Smooth muscle cell (in vitro differentiated cells): ENCODE results near the gene ZNF785. TPM values are rescaled to one million over a fixed set of nuclear protein-coding genes. Genes with fewer than 3 reads are reported as not detected.

Source experiments
- DNase-seq: peaks from one replicate; lab custom pipeline; 2025; ENCODE audit not compliant: unreplicated experiment; lab: John Stamatoyannopoulos, UW
- H2AFZ ChIP-seq: fragments of 200-600 bp; sonication (generic); 2 replicates; pipeline ENCODE4 v1.6.0; 2016; ENCODE audit warnings: antibody characterized with exemption, low read depth, mild to moderate bottlenecking
- H3F3A ChIP-seq: fragments of 200-600 bp; sonication (generic); 2 replicates; pipeline ENCODE4 v1.6.0; 2017; ENCODE audit warnings: antibody characterized with exemption, low read depth
- H3K27ac ChIP-seq: fragments of 200-600 bp; sonication (generic); 2 replicates; pipeline ENCODE4 v1.5.1; 2016; ENCODE audit warnings: low read depth, mild to moderate bottlenecking
- H3K27me3 ChIP-seq: fragments of 200-600 bp; sonication (generic); 2 replicates; pipeline ENCODE4 v1.6.1; 2016; ENCODE audit warnings: low read depth, mild to moderate bottlenecking
- H3K36me3 ChIP-seq: fragments of 200-600 bp; sonication (generic); 2 replicates; pipeline ENCODE4 v1.5.1; 2016; ENCODE audit warnings: low read depth
- H3K4me1 ChIP-seq: fragments of 200-600 bp; sonication (generic); 2 replicates; pipeline ENCODE4 v1.5.1; 2016; ENCODE audit warnings: low read depth
- H3K4me2 ChIP-seq: fragments of 200-600 bp; sonication (generic); 2 replicates; pipeline ENCODE4 v1.6.0; 2016; ENCODE audit warnings: mild to moderate bottlenecking
- H3K4me3 ChIP-seq: fragments of 200-600 bp; sonication (generic); 2 replicates; pipeline ENCODE4 v1.5.1; 2016; ENCODE audit warnings: mild to moderate bottlenecking
- H3K79me2 ChIP-seq: fragments of 200-600 bp; sonication (generic); 2 replicates; pipeline ENCODE4 v1.6.0; 2016; ENCODE audit warnings: low read depth, mild to moderate bottlenecking
- H3K9ac ChIP-seq: fragments of 200-600 bp; sonication (generic); 2 replicates; pipeline ENCODE4 v1.6.0; 2016; ENCODE audit warnings: low read depth
- H3K9me3 ChIP-seq: fragments of 200-600 bp; sonication (generic); replicated peaks from 2 replicates; pipeline ENCODE4 v1.5.1; 2016; ENCODE audit warnings: low read depth
- H4K20me1 ChIP-seq: fragments of 200-600 bp; sonication (generic); 2 replicates; pipeline ENCODE4 v1.6.0; 2016; ENCODE audit warnings: low read depth
- WGBS: methylation state at CpG from one replicate; pipeline ENCODE4 v1.1.7; 2016; ENCODE audit warnings: low lambda C conversion rate; 5-methylcytosine and 5-hydroxymethylcytosine counted together
- polyA plus RNA-seq: library from polyadenylated mRNA; unstranded; fragments of >200 nt; fragmentation: Nextera tagmentation; extraction: Ambion mirVana; gene quantifications from 2 replicates; pipeline ENCODE4 v1.2.1, GENCODE V29; 2016
- total RNA-seq: library from RNA; depleted of rRNA; stranded (reverse); fragments of >200 nt; gene quantifications from 2 replicates; pipeline ENCODE4 v1.2.3, GENCODE V29; 2014
- TF ChIP-seq, protein P1 (sequence below): fragments of 200-600 bp; sonication (generic); IDR thresholded peaks from 2 replicates; pipeline ENCODE4 v1.5.1; 2017; ENCODE audit warnings: borderline replicate concordance, mild to moderate bottlenecking, antibody characterized with exemption; ENCODE audit not compliant: insufficient read depth, poor library complexity, severe bottlenecking

The ZNF785 gene
- total and polyA plus RNA-seq, 2 experiments from 2014 or later = 6.8 to 12.9 TPM

DNA sequence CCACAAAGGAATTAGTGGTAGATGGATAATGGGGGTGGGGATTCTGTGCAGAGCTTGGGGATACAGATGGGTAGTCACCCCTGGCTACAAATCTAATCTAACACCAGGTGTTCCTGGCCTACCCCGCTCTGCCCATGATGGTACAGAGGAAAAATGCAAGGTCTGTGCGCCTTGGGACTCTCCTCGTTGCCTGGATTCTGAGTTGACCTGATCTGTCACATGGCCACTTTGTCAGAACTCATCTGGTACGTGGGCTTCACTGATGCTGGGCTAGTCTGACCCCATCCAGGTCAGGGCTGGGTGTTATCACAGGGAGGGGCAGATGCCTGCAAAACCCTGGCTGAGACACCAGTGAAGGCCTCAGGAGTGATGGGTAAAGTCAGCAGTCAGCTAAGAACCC is 32.5 kb downstream of the ZNF785 start:
- Histone ChIP-seq H3K9ac (no peak overlapping the region), H3K79me2 (peaks cover 15% of the 10 kb centered on the region)

DNA sequence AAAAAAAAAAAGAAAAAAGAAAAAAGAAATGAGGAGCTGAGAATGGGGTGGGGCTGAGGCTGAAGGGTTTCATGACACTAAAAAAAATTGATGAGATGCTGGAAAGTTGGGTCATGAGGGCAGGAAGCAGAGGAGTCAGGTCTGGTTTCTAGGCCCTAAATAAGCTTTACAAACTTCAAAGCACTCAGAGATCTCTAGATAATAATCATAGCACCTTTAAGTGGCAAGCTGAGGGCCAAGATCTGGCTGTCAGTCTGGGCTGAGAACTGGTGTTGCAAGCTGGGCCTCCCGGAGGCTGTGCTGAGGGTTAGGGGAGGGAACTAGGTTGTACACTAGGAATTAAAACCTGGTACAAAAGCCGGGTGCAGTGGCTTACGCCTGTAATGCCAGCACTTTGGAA is 33.7 kb downstream of the ZNF785 start:
- Histone ChIP-seq H3K36me3 (no peaks in the 10 kb centered on the region), H3F3A (peaks cover 7% of the 10 kb centered on the region), H3K4me2 (no peak overlapping the region), H3K4me1 (no peaks in the 10 kb centered on the region), H2AFZ (no peak overlapping the region), H3K27ac (no peak overlapping the region), H3K9me3 (no peaks in the 10 kb centered on the region), H3K79me2 (peaks cover 5% of the 10 kb centered on the region), H3K27me3 (no peaks in the 10 kb centered on the region), H3K9ac (no peak overlapping the region), H3K4me3 (no peak overlapping the region), H4K20me1 (no peaks in the 10 kb centered on the region)
- WGBS = 65% methylated on average over 3 of the region's 3 CpGs
- no peak for DNase-seq
- TF ChIP-seq, protein P1, sequence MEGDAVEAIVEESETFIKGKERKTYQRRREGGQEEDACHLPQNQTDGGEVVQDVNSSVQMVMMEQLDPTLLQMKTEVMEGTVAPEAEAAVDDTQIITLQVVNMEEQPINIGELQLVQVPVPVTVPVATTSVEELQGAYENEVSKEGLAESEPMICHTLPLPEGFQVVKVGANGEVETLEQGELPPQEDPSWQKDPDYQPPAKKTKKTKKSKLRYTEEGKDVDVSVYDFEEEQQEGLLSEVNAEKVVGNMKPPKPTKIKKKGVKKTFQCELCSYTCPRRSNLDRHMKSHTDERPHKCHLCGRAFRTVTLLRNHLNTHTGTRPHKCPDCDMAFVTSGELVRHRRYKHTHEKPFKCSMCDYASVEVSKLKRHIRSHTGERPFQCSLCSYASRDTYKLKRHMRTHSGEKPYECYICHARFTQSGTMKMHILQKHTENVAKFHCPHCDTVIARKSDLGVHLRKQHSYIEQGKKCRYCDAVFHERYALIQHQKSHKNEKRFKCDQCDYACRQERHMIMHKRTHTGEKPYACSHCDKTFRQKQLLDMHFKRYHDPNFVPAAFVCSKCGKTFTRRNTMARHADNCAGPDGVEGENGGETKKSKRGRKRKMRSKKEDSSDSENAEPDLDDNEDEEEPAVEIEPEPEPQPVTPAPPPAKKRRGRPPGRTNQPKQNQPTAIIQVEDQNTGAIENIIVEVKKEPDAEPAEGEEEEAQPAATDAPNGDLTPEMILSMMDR = no peak

More for the DNA sequence above, 32.5 kb downstream of the ZNF785 start:
- Histone ChIP-seq H3K27ac (no peak overlapping the region), H3K27me3 (no peaks in the 10 kb centered on the region), H3K9me3 (no peaks in the 10 kb centered on the region), H3K4me2 (no peak overlapping the region), H4K20me1 (no peaks in the 10 kb centered on the region), H2AFZ (no peak overlapping the region), H3F3A (peaks cover 7% of the 10 kb centered on the region), H3K4me1 (peaks cover 5% of the 10 kb centered on the region), H3K4me3 (no peak overlapping the region), H3K36me3 (no peaks in the 10 kb centered on the region)
- WGBS = 96% methylated on average over 4 of the region's 4 CpGs
- DNase-seq = no peak
- TF ChIP-seq, protein P1 = no peak

DNA sequence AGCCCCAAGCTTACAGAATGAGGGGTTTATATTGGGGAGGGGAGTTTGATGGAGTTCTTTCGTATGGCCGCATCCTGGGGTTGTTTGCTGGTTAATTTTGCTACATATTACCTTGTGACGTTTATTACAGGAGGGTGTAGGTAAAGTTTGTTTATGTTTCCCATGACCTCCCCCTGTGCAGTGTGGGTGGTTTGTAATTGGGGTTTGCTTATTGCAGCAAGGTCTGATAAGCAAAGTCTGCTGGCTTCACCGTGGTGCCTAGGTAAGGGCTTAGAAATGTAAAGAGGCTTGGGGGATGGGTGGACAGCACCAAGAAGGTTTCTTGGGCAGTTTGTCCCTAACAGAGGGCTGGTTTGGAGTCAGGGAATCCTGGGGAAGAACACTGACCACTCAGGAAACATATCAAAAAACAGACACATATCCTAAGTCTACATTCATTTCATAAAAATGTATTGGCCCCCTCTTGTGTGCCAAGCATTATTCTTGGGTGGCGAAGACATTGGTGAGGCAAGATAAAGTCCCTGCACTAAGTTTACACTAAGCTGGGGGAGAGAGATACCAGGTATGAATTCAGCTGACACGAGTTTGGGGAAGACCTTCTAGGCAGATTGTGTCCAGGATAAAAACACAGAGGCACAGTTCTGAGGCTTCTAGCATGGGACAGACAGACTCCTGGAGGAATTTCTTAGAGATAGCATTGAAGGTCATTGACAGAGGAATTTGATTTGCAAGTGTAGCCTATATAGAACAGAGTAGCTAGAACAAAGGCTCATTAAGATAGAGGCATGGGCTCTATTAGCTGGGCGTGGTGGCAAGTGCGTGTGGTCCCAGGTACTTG is 36.9 kb downstream of the ZNF785 start:
- no peaks in the 10 kb centered on the region for H3K9me3 ChIP-seq
- H4K20me1 ChIP-seq = no peaks in the 10 kb centered on the region
- H3K4me3 ChIP-seq = no peak overlapping the region
- no peaks in the 10 kb centered on the region for H3K27me3 ChIP-seq
- no peak for DNase-seq
- no peaks in the 10 kb centered on the region for H3K36me3 ChIP-seq
- no peak overlapping the region for H3K9ac ChIP-seq
- H3K4me2 ChIP-seq = peak overlapping the region; percentile 35
- no peaks in the 10 kb centered on the region for H3K79me2 ChIP-seq
- WGBS = 53% methylated on average over 8 of the region's 8 CpGs
- H3K4me1 ChIP-seq = no peaks in the 10 kb centered on the region
- TF ChIP-seq, protein P1 = no peak
- H3F3A ChIP-seq = peaks cover 7% of the 10 kb centered on the region
- no peak overlapping the region for H2AFZ ChIP-seq
- peak overlapping the region; percentile 9 for H3K27ac ChIP-seq

DNA sequence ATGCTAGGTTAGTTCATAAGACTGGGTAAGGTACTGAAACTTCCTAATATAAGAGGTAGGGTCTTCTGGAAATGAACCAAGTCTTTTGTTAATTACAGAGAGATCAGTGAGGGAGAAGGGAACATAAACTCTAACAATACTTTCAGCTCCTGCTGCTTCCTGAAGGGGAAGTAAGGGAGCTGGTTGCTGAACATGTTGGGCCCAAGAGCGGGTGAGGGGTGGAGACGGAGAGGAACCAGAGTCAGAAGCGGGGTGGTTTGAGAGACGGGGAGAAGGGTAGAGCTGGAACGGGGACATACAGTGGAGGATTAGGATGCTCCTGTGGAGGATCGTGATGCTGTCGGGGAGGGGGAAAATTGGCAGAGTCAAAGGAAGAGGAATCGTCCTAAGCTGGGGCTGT is 39.4 kb downstream of the ZNF785 start:
- no peaks in the 10 kb centered on the region for H3K79me2 ChIP-seq
- no peak for DNase-seq
- 87% methylated on average over 8 of the region's 8 CpGs for WGBS
- no peak overlapping the region for H3K9ac ChIP-seq
- H3K9me3 ChIP-seq = no peaks in the 10 kb centered on the region
- H3K36me3 ChIP-seq = no peaks in the 10 kb centered on the region
- H3K27me3 ChIP-seq = no peaks in the 10 kb centered on the region
- no peak overlapping the region for H3K27ac ChIP-seq
- no peak overlapping the region for H3K4me2 ChIP-seq
- no peak overlapping the region for H2AFZ ChIP-seq
- H4K20me1 ChIP-seq = no peaks in the 10 kb centered on the region
- TF ChIP-seq, protein P1 = no peak
- H3K4me3 ChIP-seq = no peak overlapping the region
- H3K4me1 ChIP-seq = peaks cover 25% of the 10 kb centered on the region
- H3F3A ChIP-seq = peaks cover 9% of the 10 kb centered on the region
